HG03139 (cell line): ENCODE data around the gene LATS2.
"Not testable (repeated sequence)": the region's sequence is repeated elsewhere in the genome, so short reads cannot be mapped to it uniquely, and the experiment has no call there.

ENCODE experiments used
- ATAC-seq: cut with Tn5 transposase; IDR thresholded peaks from one replicate; pipeline ENCODE4 v1.9.1; 2021; ENCODE audit not compliant: unreplicated experiment

The LATS2 gene

GRCh38 chr13:20969182-20969581 is 92.2 kb downstream of the LATS2 start:
- ATAC-seq, result no peak

- ATAC-seq, result no peak
Measured at GRCh38 chr13:20968745-20969144, 92.6 kb downstream of the LATS2 start.

GRCh38 chr13:20967340-20967739 is 94.0 kb downstream of the LATS2 start:
- ATAC-seq, result no peak

- no peak for ATAC-seq
Measured at GRCh38 chr13:20964904-20965303, 96.5 kb downstream of the LATS2 start.

DNA sequence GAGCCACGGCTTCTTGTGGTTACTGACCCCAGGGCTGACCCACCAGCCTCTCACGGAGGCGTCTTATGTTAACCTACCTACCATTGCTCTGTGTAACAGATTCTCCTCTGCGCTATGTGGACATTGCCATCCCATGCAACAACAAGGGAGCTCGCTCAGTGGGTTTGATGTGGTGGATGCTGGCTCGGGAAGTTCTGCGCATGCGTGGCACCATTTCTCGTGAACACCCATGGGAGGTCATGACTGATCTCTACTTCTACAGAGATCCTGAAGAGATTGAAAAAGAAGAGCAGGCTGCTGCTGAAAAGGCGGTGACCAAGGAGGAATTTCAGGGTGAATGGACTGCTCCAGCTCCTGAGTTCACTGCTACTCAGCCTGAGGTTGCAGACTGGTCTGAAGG is 99.7 kb downstream of the LATS2 start:
- not testable (repeated sequence) for ATAC-seq

- ATAC-seq, result no peak
Measured at GRCh38 chr13:20960663-20961309, 100.6 kb downstream of the LATS2 start.

GRCh38 chr13:20957049-20957620 is 104.3 kb downstream of the LATS2 start:
- ATAC-seq, result not testable (repeated sequence)

- no peak for ATAC-seq
Measured at GRCh38 chr13:20955496-20955895, 105.9 kb downstream of the LATS2 start.

DNA sequence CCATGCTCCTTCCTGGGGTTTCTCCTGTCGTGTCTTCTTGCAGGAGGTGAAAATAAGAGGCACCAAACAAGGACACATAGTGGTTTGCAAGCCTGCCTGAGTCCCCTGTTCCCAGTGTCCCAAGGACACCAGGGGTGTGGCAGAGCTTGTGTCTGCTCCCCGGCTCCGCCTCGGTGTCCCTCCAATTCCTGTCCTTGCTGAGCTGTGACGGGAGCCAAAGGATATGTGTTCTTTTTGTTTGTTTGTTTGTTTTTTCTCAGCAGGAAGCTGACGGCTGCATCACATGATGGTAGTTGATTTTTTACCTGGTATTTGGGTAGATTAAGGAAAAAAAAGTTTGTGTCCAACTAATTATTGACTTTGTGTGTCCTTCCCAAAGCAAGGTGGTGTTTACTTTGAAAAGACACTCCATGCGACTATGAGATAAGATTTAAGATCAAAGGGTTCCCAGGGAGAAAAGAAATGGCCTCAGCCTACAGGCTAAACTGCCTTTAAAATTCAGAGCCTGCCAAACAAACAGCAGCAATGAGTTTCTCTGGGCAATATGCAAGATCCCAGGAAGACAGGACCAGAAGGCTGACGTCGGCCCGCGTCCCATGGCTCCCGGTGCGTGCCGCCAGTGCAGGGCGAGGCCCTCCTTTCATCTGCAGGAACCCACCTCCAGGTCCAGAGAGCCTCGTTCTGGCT is 108.0 kb downstream of the LATS2 start:
- ATAC-seq, result no peak

DNA sequence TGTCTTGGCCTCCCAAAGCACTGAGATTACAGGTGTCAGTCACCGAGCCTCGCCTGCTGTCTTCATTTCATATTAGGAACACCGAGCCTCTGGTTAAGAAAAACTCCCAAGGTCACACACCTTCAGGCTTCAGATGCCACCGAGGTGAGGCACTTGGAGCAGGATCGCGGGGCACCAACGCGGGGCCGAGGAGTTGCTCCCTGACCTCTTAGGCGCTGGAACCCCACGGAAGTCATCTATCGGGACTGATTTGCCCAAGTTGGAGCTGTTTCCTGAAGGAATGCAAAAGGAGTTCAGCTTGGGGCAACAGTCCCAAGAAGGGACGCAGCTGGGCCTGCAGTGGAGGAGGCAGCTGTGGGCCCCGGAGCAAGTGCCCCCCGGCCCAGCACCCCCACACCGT is 108.5 kb downstream of the LATS2 start:
- ATAC-seq, result no peak

DNA sequence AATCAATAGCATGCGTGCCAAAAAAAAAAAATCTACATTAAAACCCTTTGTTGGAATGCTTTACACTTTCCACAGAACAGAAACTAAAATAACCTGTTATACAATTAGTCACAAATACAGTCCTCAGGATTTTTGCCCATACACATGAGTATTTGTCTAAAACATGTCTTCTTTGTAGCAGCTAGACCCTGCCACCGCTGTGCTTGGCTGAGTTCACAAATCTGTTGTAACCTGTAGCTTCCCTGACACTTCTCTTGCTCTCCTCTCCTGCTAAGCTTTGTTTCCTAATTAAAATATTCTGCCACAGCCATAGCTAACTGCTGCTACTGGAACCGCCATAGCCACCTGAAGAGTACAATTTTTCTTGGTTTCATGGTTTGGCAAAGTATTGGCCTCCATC is 113.4 kb downstream of the LATS2 start:
- not testable (repeated sequence) for ATAC-seq

DNA sequence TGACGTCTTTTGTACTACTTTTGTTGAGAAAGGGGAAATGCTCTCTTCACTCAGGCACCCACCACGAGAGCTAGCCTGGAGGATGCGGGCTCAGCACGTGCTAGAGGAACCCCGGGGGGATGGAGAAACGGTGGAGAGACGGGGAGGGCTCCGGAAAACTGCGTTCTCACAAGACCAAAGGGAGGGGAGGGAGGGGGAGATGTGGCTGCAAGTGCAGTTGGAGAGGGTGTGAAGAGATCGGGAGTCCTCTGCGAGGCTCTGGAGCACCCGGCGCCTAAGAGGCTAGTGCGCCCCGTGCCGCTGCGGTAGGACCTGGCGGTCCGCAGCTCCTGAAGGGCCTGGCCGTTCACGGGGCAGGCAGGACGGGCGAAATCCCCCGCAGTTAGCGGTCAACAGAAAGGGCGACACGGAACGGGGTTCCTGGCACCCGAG is 115.4 kb downstream of the LATS2 start:
- ATAC-seq, result no peak

- ATAC-seq, result no peak
Measured at GRCh38 chr13:20942938-20943559, 118.3 kb downstream of the LATS2 start.

GRCh38 chr13:20940511-20940910 is 120.9 kb downstream of the LATS2 start:
- ATAC-seq, result not testable (repeated sequence)

DNA sequence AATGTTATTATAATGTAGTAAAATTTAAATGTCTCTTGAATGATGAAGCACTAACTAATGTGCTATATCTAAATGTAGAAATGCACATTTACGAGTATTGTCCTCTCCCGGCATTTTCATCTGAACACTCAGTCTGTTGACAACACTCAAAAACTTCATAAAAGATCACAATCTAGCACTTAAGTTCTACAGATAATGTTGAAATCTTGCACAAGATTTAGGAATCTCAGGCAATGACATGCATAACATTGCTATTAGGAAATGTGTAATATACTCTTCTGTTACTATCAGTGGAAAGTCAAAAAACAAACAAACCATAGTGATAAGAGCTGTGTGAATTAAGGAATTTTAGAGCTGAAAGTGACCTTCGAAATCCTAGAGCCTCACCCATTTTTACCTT is 121.3 kb downstream of the LATS2 start:
- ATAC-seq, result no peak

GRCh38 chr13:20939662-20940061 is 121.7 kb downstream of the LATS2 start:
- no peak for ATAC-seq

GRCh38 chr13:20938302-20938701 is 123.1 kb downstream of the LATS2 start:
- ATAC-seq, result no peak

- no peak for ATAC-seq
Measured at GRCh38 chr13:20927596-20928257, 133.7 kb downstream of the LATS2 start.

DNA sequence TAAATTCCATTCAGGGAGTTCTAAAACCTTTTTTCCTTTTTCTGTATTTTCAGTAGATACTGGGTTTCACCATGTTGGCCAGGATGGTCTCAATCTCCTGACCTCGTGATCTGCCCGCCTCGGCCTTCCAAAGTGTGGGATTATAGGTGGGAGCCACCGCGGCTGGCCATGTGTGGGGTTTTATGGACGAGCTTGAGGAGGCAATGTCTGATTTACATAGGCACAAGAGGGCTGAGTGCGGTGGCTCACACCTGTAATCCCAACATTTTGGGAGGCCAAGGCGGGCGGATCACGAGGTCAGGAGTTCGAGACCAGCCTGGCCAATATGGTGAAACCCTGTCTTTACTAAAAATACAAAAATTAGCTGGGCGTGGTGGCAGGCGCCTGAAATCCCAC is 136.0 kb downstream of the LATS2 start:
- ATAC-seq, result not testable (repeated sequence)

- ATAC-seq, result no peak
Measured at GRCh38 chr13:20924758-20925394, 136.5 kb downstream of the LATS2 start.

DNA sequence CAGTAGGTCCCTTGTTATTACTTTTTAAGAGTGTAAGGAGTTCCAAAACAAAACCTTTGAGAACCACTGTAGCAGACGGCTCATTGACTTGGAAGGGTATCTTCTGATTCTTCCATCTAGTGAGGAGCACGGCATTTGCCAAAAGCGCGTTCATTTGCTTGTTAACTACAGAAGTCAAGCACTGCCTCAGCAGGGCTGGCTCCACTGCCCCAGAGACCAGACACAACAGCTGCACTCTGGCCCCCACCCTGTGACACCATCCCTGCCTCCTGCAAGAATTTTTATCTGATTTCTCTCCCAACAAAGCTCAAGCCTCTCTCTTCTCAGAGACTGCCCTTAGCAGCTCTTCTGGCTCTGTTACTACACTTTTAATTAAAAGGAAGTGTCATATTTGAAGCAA is 138.1 kb downstream of the LATS2 start:
- no peak for ATAC-seq
